ENCODE measurements around the gene C19orf81. TPM values are rescaled to one million over a fixed set of nuclear protein-coding genes. Genes with fewer than 3 reads are reported as not detected.

The C19orf81 gene
- polyA plus RNA-seq, 3 donors, result not detected

GRCh38 chr19:50626795-50627194 lies 22.4 kb upstream of the C19orf81 start:
- Mint-ChIP-seq H3K36me3 (no peaks in the 10 kb centered on the region), H3K4me3 (no peak overlapping the region), H3K27me3 (ENCODE audit: low read depth in 3 of 3) (peaks cover 2 to 15% (median 3%) of the 10 kb centered on the region in 3 donors), H3K27ac (no peak overlapping the region), H3K4me1 (no peaks in the 10 kb centered on the region), H3K9me3 (peaks cover 0 to 3% (median 0%) of the 10 kb centered on the region in 7 donors)
- Histone ChIP-seq H4K20me1 (ENCODE audit: insufficient read depth, low read length) (no peaks in the 10 kb centered on the region), H2AFZ (ENCODE audit: insufficient read depth, low read depth, low read length, poor library complexity, severe bottlenecking) (no peak overlapping the region), H3K9ac (ENCODE audit: insufficient read depth, low read length, poor library complexity, severe bottlenecking) (no peak overlapping the region), H3K4me2 (replicated peaks; ENCODE audit: extremely low read depth, low read length, poor library complexity, severe bottlenecking) (no peak overlapping the region), H3K9me3 (replicated peaks in 1 of 2; ENCODE audit: control insufficient read depth in 1 of 2, insufficient read depth in 1 of 2, low read length in 2 of 2) (no peaks in the 10 kb centered on the region), H3K27me3 (ENCODE audit: control insufficient read depth in 2 of 2, insufficient read depth in 2 of 2, low read length in 2 of 2) (no peaks in the 10 kb centered on the region), H3K27ac (ENCODE audit: low read depth in 1 of 2, low read length in 2 of 2) (no peak overlapping the region), H3K79me2 (ENCODE audit: insufficient read depth, low read length) (no peaks in the 10 kb centered on the region), H3K4me1 (ENCODE audit: control insufficient read depth in 1 of 2, insufficient read depth in 2 of 2, low read length in 2 of 2) (no peaks in the 10 kb centered on the region), H3K4me3 (replicated peaks in 1 of 3; ENCODE audit: low read depth in 2 of 3, low read length in 3 of 3) (no peak overlapping the region), H3K36me3 (replicated peaks in 1 of 2; ENCODE audit: control insufficient read depth in 1 of 2, insufficient read depth in 2 of 2, low read length in 2 of 2) (no peaks in the 10 kb centered on the region)
- intact Hi-C loops (cut with micrococcal nuclease), result no loop called here
- no peak for DNase-seq
- TF ChIP-seq CTCF (IDR thresholded peaks at IDR 0.05), result no peak
- WGBS (ENCODE audit: insufficient coverage), result 69% methylated on average over 3 of the region's 4 CpGs

- H3K27ac Mint-ChIP-seq, result no peak overlapping the region
- H4K20me1 ChIP-seq (ENCODE audit: insufficient read depth, low read length), result no peaks in the 10 kb centered on the region
- no peaks in the 10 kb centered on the region for H3K36me3 ChIP-seq (replicated peaks in 1 of 2; ENCODE audit: control insufficient read depth in 1 of 2, insufficient read depth in 2 of 2, low read length in 2 of 2)
- H3K27me3 Mint-ChIP-seq (ENCODE audit: low read depth in 3 of 3), result peaks cover 2 to 17% (median 3%) of the 10 kb centered on the region in 3 donors
- no peak for TF ChIP-seq CTCF (IDR thresholded peaks at IDR 0.05)
- no peak overlapping the region for H3K4me2 ChIP-seq (replicated peaks; ENCODE audit: extremely low read depth, low read length, poor library complexity, severe bottlenecking)
- H3K27me3 ChIP-seq (ENCODE audit: control insufficient read depth in 2 of 2, insufficient read depth in 2 of 2, low read length in 2 of 2), result no peaks in the 10 kb centered on the region
- peaks cover 0 to 8% of the 10 kb centered on the region in 2 donors for H3K9me3 ChIP-seq (replicated peaks in 1 of 2; ENCODE audit: control insufficient read depth in 1 of 2, insufficient read depth in 1 of 2, low read length in 2 of 2)
- no peaks in the 10 kb centered on the region for H3K4me1 ChIP-seq (ENCODE audit: control insufficient read depth in 1 of 2, insufficient read depth in 2 of 2, low read length in 2 of 2)
- H3K9me3 Mint-ChIP-seq, result peaks cover 0 to 11% (median 4%) of the 10 kb centered on the region in 7 donors
- H3K4me3 ChIP-seq (replicated peaks in 1 of 3; ENCODE audit: low read depth in 2 of 3, low read length in 3 of 3), result no peak overlapping the region
- no peaks in the 10 kb centered on the region for H3K4me1 Mint-ChIP-seq
- WGBS (ENCODE audit: insufficient coverage), result 92% methylated on average over 4 of the region's 5 CpGs
- no peak overlapping the region for H2AFZ ChIP-seq (ENCODE audit: insufficient read depth, low read depth, low read length, poor library complexity, severe bottlenecking)
- no peak overlapping the region for H3K9ac ChIP-seq (ENCODE audit: insufficient read depth, low read length, poor library complexity, severe bottlenecking)
- H3K27ac ChIP-seq (ENCODE audit: low read depth in 1 of 2, low read length in 2 of 2), result no peak overlapping the region
- intact Hi-C loops (cut with micrococcal nuclease), result no loop called here
- H3K79me2 ChIP-seq (ENCODE audit: insufficient read depth, low read length), result no peaks in the 10 kb centered on the region
- DNase-seq, result no peak
- no peaks in the 10 kb centered on the region for H3K36me3 Mint-ChIP-seq
- H3K4me3 Mint-ChIP-seq, result no peak overlapping the region
Measured at GRCh38 chr19:50628146-50628545, 21.1 kb upstream of the C19orf81 start.

Data from CD14-positive monocyte (primary cell).